ENCODE data around the gene SHC3.

DNA sequence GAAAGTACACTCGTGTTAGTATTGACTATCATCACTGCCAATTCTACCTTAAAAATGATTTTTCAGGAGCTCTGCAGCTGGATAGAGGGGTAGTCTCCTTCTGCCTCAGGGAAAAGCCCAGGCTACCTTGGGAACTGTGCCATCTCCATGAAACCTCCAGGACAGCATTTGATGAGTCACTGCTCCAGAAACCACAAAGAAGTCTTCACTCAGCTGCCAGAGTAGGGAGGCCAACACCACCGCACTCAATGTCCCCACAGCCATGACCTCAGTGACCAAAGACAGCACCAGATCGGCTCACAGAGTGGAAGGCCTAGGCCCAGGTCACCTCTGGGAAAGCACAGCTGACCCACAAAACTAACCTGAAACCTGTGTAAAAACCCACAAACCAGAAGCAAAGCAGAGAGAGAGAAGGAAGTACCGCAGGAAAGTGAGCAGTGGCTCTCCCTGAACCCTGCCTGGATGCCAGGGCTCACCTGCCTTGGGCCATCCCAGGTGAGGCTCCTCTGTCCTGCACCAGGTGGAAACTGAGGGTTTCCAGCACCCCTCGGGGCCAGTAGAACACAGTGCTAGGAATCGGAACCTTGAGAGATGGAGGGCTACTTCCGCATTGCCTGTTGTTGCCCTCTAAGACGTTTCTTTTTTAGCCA lies 157.3 kb downstream of the SHC3 start:
- no peak for TF ChIP-seq TAF1 (IDR thresholded peaks at IDR 0.05; ENCODE audit: low read depth)
- TF ChIP-seq, protein P1, sequence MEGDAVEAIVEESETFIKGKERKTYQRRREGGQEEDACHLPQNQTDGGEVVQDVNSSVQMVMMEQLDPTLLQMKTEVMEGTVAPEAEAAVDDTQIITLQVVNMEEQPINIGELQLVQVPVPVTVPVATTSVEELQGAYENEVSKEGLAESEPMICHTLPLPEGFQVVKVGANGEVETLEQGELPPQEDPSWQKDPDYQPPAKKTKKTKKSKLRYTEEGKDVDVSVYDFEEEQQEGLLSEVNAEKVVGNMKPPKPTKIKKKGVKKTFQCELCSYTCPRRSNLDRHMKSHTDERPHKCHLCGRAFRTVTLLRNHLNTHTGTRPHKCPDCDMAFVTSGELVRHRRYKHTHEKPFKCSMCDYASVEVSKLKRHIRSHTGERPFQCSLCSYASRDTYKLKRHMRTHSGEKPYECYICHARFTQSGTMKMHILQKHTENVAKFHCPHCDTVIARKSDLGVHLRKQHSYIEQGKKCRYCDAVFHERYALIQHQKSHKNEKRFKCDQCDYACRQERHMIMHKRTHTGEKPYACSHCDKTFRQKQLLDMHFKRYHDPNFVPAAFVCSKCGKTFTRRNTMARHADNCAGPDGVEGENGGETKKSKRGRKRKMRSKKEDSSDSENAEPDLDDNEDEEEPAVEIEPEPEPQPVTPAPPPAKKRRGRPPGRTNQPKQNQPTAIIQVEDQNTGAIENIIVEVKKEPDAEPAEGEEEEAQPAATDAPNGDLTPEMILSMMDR (IDR thresholded peaks at IDR 0.05; ENCODE audit: poor library complexity, severe bottlenecking): no peak
- no peak for TF ChIP-seq RAD21 (conservative IDR thresholded peaks at IDR 0.05)

Measured in neural cell (in vitro differentiated cells).